ENCODE measurements around the gene MPV17L2.

Gene MPV17L2

DNA sequence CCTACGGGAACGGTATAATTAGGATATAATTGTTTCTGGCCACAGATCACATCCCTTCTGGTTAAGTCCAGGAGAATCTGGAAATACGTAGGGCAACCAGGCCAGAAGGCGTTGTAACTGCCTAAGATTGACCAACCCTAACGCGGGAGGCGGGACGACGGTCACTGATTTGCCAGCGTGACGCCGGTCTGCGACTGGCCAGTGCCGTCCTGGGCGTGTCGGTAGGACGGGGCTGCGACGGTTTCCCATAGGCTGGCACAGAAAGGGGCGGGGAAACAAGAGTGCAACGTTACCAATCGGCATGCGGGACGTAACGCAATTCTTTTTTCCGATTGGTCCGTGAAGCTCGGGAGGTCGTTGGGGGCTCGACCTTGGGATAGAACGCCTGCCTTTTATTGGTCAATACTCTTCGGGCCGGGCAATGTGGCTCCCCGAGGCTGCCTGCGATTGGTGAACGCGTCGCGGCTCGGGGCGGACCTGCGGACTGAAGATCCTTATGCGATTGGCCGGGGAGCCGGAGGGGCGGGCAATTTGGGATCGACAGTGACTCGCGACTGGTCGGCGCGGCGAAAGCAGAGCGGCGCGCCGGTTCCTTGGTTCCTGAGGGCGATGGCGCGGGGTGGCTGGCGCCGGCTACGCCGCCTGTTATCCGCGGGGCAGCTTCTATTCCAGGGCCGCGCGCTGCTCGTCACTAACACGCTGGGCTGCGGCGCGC, at the start of gene MPV17L2:
MPV17L2 (plus strand) TSS at position 546 of the 715 bp plus-strand sequence; CDS start at position 610, 64 bp downstream.
- TF ChIP-seq ZFX (IDR thresholded peaks at IDR 0.05; ENCODE audit: borderline replicate concordance): no peak
- TF ChIP-seq CTCF (IDR thresholded peaks at IDR 0.05): no peak
- peak within 1 kb of the TSS; percentile 90 for H3K27ac ChIP-seq

DNA sequence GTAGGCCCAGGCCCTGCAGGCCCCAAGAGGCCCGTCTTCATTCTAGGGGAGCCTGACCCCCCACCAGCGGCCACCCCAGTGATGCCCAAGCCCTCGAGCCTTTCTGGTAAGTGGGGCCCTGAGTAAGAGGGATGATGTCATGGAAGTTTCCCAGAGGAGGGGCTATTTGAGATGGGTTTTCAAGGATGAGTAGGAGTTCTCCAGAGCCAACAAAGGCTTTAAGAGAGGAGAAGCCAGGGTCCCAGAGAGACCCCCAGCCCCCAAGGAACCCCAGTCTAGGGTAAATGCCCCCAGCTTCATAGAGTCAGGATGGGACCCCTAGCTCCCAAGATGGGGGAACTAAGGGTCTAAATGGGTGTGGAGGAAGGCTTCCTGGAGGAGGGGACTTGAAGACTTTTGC, 49.1 kb upstream of the MPV17L2 start:
- TF ChIP-seq CTCF (IDR thresholded peaks at IDR 0.05) (no peak), ZFX (IDR thresholded peaks at IDR 0.05; ENCODE audit: borderline replicate concordance) (no peak)

GRCh38 chr19:18144361-18144760, 48.7 kb upstream of the MPV17L2 start:
- TF ChIP-seq CTCF (IDR thresholded peaks at IDR 0.05) (no peak), ZFX (IDR thresholded peaks at IDR 0.05; ENCODE audit: borderline replicate concordance) (no peak)
- no peak overlapping the region for H3K27ac ChIP-seq

More for the DNA sequence above, 49.1 kb upstream of the MPV17L2 start:
- H3K27ac ChIP-seq: no peak overlapping the region

DNA sequence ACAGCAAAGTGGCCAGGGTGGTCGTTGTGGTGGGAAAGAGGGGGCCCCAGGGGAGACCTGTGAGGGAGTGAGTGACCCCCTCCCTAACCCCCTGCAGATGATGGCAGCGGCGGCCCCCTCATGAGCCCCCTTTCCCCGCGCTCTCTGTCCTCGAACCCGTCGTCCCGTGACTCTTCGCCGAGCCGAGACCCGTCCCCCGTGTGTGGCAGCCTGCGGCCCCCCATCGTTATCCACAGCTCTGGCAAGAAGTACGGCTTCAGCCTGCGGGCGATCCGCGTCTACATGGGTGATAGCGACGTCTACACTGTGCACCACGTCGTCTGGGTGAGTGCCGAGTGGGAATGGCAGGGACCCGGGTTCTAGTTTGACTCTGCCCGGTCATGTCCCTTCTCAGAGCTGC, 48.1 kb upstream of the MPV17L2 start:
- TF ChIP-seq ZFX (IDR thresholded peaks at IDR 0.05; ENCODE audit: borderline replicate concordance): no peak
- TF ChIP-seq CTCF (IDR thresholded peaks at IDR 0.05): no peak

GRCh38 chr19:18145391-18145999, 47.5 kb upstream of the MPV17L2 start:
- no peak overlapping the region for H3K27ac ChIP-seq
- TF ChIP-seq ZFX (IDR thresholded peaks at IDR 0.05; ENCODE audit: borderline replicate concordance) (no peak), CTCF (IDR thresholded peaks at IDR 0.05) (no peak)

More for the DNA sequence above, 48.1 kb upstream of the MPV17L2 start:
- H3K27ac ChIP-seq: no peak overlapping the region

- H3K27ac ChIP-seq: no peak overlapping the region
- TF ChIP-seq ZFX (IDR thresholded peaks at IDR 0.05; ENCODE audit: borderline replicate concordance) (no peak), CTCF (IDR thresholded peaks at IDR 0.05) (no peak)
Observed at GRCh38 chr19:18147396-18147795, 45.6 kb upstream of the MPV17L2 start.

GRCh38 chr19:18149596-18149975, 43.4 kb upstream of the MPV17L2 start:
- H3K27ac ChIP-seq: no peak overlapping the region
- TF ChIP-seq ZFX (IDR thresholded peaks at IDR 0.05; ENCODE audit: borderline replicate concordance) (no peak), CTCF (IDR thresholded peaks at IDR 0.05) (no peak)

Data from 22Rv1 (cell line).